Astrocyte of the hippocampus (primary cell): ENCODE data around the gene SAE1.

ENCODE experiments used
- DNase-seq: peaks from one replicate; pipeline ENCODE4 v3.0.0; 2011; ENCODE audit warnings: low read depth, low spot score

The SAE1 gene

GRCh38 chr19:47210689-47211316 is 80.2 kb downstream of the SAE1 start:
- peak; percentile 83 for DNase-seq

GRCh38 chr19:47215581-47215980 is 84.9 kb downstream of the SAE1 start:
- no peak for DNase-seq

GRCh38 chr19:47221080-47221841 is 90.6 kb downstream of the SAE1 start:
- DNase-seq = no peak

GRCh38 chr19:47221890-47222289 is 91.3 kb downstream of the SAE1 start:
- no peak for DNase-seq

- peak; percentile 96 for DNase-seq
These were observed 95.3 kb downstream of the SAE1 start for GRCh38 chr19:47225746-47226425.

- DNase-seq = peak; percentile 67
These were observed 96.1 kb downstream of the SAE1 start for GRCh38 chr19:47226426-47227351.

GRCh38 chr19:47227352-47228167 is 96.9 kb downstream of the SAE1 start:
- DNase-seq = peak; percentile 92

- DNase-seq = peak; percentile 59
These were observed 97.7 kb downstream of the SAE1 start for GRCh38 chr19:47228168-47228936.

GRCh38 chr19:47228937-47229675 is 98.5 kb downstream of the SAE1 start:
- DNase-seq = peak; percentile 57

GRCh38 chr19:47229676-47230053 is 99.0 kb downstream of the SAE1 start:
- peak; percentile 54 for DNase-seq

GRCh38 chr19:47230054-47230920 is 99.7 kb downstream of the SAE1 start:
- peak; percentile 73 for DNase-seq

- DNase-seq = no peak
These were observed 100.2 kb downstream of the SAE1 start, which contains the start of gene BBC3 for GRCh38 chr19:47230921-47231214. BBC3 (minus strand) TSS chr19:47231199; CDS start chr19:47228431, 2,768 bp downstream.

GRCh38 chr19:47231215-47232054 is 100.8 kb downstream of the SAE1 start:
- peak; percentile 97 for DNase-seq

GRCh38 chr19:47232422-47233211 is 102.0 kb downstream of the SAE1 start:
- peak; percentile 61 for DNase-seq

- DNase-seq = no peak
These were observed 105.5 kb downstream of the SAE1 start for GRCh38 chr19:47236072-47236675.

GRCh38 chr19:47239152-47239551 is 108.5 kb downstream of the SAE1 start:
- no peak for DNase-seq
